Panc1 (cell line): Measurements from ENCODE around the gene NPW. TPM values are rescaled to one million over a fixed set of nuclear protein-coding genes. Genes with fewer than 3 reads are reported as not detected.

Source experiments
- ATAC-seq: fragments of 200-7000 bp; cut with Tn5 transposase; 2 replicates; pipeline ENCODE4 v1.9.1; 2020; ENCODE audit warnings: mild to moderate bottlenecking, moderate library complexity
- BruUV-seq: library from RNA; stranded (reverse); fragments of 400-500 nt; replicated peaks from 2 replicates; lab custom pipeline; 2021; lab: Mats Ljungman, UMichigan
- CTCF ChIA-PET: fragments of 300-600 bp; sonication (Branson Sonifier 250); formaldehyde crosslinking; loops from one replicate; lab custom pipeline; 2022; ENCODE audit warnings: antibody characterized with exemption; lab: Charles Lee
- POLR2A ChIA-PET: fragments of 300-600 bp; sonication (Branson Sonifier 250); formaldehyde crosslinking; loops from one replicate; lab custom pipeline; 2022; ENCODE audit warnings: antibody characterized with exemption; lab: Charles Lee
- DNase-seq: peaks from one replicate; pipeline ENCODE4 v3.0.0-alpha.2; 2010; ENCODE audit warnings: low read depth, low spot score
- H3K27ac ChIP-seq: 2 replicates; pipeline ENCODE4 v1.5.1; 2011; ENCODE audit warnings: mild to moderate bottlenecking, low read length, inconsistent platforms
- H3K27me3 ChIP-seq: fragments of 200-500 bp; sonication (Bioruptor generic); 2 replicates; pipeline ENCODE4 v1.6.0; 2014; ENCODE audit warnings: low read length, inconsistent platforms; ENCODE audit not compliant: control insufficient read depth, insufficient read depth
- H3K36me3 ChIP-seq: fragments of 200-500 bp; sonication (Bioruptor generic); 2 replicates; pipeline ENCODE4 v1.5.1; 2014; ENCODE audit warnings: inconsistent platforms, mild to moderate bottlenecking, low read length, moderate library complexity; ENCODE audit not compliant: control insufficient read depth, insufficient read depth
- H3K4me1 ChIP-seq: 2 replicates; pipeline ENCODE4 v1.5.1; 2011; ENCODE audit warnings: inconsistent platforms, mild to moderate bottlenecking, low read length, moderate library complexity; ENCODE audit not compliant: control insufficient read depth, insufficient read depth
- H3K4me3 ChIP-seq, 2 experiments: 2 replicates each; pipeline ENCODE4 v1.5.1; 2011 to 2012; ENCODE audit warnings: low read depth in 2 of 2, low read length in 2 of 2, mild to moderate bottlenecking in 2 of 2, inconsistent platforms in 1 of 2, moderate library complexity in 1 of 2
- H3K9me3 ChIP-seq: fragments of 200-500 bp; sonication (Bioruptor generic); 2 replicates; pipeline ENCODE4 v1.5.1; 2014; ENCODE audit warnings: low read depth, mild to moderate bottlenecking, inconsistent platforms, low read length, moderate library complexity; ENCODE audit not compliant: control insufficient read depth, insufficient read depth
- POLR2AphosphoS5 ChIP-seq: IDR thresholded peaks from 2 replicates; pipeline ENCODE4 v1.6.1; 2012; ENCODE audit warnings: mild to moderate bottlenecking, low read depth, low read length, moderate library complexity
- SIN3A ChIP-seq: IDR thresholded peaks from 2 replicates; pipeline ENCODE4 v1.6.1; 2012; ENCODE audit warnings: low read depth, mild to moderate bottlenecking, low read length, moderate library complexity, borderline replicate concordance; ENCODE audit not compliant: insufficient read depth
- TCF7L2 ChIP-seq: IDR thresholded peaks from 2 replicates; pipeline ENCODE4 v1.6.1; 2011; ENCODE audit warnings: mild to moderate bottlenecking, low read depth, low read length, inconsistent platforms
- in situ Hi-C: cut with HindIII; loops from 2 replicates; pipeline ENCODE4 v1.10.0; 2016; ENCODE audit warnings: low sequenced_read_pairs, low pct_unique_long_range_greater_than_20kb
- intact Hi-C: fragments of 100-400 bp; cut with micrococcal nuclease; formaldehyde crosslinking; loops from one replicate; pipeline ENCODE4 v1.10.0; 2022; ENCODE audit not compliant: unreplicated experiment
- total RNA-seq: library from RNA; stranded (reverse); gene quantifications from one replicate; pipeline ENCODE4 v1.2.1, GENCODE V29; 2021; ENCODE audit not compliant: unreplicated experiment
- TF ChIP-seq, protein P1 (sequence below): fragments of 450-650 bp; IDR thresholded peaks from 2 replicates; pipeline ENCODE4 v1.5.1; 2017; ENCODE audit warnings: mild to moderate bottlenecking
- TF ChIP-seq, protein P2 (sequence below), 2 experiments: IDR thresholded peaks; 2 replicates each; pipeline ENCODE4 v1.6.1; 2011 to 2012; ENCODE audit warnings: low read depth in 2 of 2, control low read depth in 1 of 2, low read length in 1 of 2, mild to moderate bottlenecking in 1 of 2, moderate library complexity in 1 of 2; ENCODE audit not compliant: insufficient read depth in 1 of 2

NPW gene
- total RNA-seq, 1 experiment from 2014 or later, result 15.3 TPM

DNA sequence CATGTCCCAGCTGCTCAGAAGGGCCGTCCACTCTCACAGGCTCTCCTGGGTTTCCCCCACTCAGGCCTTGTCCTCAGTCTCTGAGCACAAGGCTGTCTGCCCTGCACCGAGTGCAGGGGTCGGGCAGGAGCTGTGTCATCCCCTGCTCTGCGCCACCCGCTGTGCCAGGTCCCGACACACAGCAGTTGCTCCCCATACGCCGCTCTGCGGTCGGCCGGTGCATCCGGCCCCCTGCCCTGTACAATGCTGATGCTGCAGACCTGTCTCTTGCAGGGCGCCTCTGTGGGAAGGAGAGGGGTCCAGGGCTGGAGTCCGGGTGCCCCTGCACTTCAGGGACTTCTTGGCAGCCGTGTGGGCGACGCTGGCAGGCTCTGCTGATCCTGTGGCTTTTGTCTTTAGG lies 34.3 kb downstream of the NPW start:
- ATAC-seq (no peak), DNase-seq (no peak)
- ChIA-PET CTCF (no interaction called here), POLR2A (no interaction called here)
- Histone ChIP-seq H3K9me3 (no peaks in the 10 kb centered on the region), H3K36me3 (no peaks in the 10 kb centered on the region), H3K4me3 (no peak overlapping the region), H3K4me1 (no peaks in the 10 kb centered on the region), H3K27me3 (no peaks in the 10 kb centered on the region), H3K27ac (no peak overlapping the region)
- no TSS peak for BruUV-seq
- intact Hi-C loops, result no loop called here
- in situ Hi-C loops, result no loop called here
- TF ChIP-seq, protein P1, sequence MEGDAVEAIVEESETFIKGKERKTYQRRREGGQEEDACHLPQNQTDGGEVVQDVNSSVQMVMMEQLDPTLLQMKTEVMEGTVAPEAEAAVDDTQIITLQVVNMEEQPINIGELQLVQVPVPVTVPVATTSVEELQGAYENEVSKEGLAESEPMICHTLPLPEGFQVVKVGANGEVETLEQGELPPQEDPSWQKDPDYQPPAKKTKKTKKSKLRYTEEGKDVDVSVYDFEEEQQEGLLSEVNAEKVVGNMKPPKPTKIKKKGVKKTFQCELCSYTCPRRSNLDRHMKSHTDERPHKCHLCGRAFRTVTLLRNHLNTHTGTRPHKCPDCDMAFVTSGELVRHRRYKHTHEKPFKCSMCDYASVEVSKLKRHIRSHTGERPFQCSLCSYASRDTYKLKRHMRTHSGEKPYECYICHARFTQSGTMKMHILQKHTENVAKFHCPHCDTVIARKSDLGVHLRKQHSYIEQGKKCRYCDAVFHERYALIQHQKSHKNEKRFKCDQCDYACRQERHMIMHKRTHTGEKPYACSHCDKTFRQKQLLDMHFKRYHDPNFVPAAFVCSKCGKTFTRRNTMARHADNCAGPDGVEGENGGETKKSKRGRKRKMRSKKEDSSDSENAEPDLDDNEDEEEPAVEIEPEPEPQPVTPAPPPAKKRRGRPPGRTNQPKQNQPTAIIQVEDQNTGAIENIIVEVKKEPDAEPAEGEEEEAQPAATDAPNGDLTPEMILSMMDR, result no peak
- no peak for TF ChIP-seq SIN3A
- TF ChIP-seq, protein P2, sequence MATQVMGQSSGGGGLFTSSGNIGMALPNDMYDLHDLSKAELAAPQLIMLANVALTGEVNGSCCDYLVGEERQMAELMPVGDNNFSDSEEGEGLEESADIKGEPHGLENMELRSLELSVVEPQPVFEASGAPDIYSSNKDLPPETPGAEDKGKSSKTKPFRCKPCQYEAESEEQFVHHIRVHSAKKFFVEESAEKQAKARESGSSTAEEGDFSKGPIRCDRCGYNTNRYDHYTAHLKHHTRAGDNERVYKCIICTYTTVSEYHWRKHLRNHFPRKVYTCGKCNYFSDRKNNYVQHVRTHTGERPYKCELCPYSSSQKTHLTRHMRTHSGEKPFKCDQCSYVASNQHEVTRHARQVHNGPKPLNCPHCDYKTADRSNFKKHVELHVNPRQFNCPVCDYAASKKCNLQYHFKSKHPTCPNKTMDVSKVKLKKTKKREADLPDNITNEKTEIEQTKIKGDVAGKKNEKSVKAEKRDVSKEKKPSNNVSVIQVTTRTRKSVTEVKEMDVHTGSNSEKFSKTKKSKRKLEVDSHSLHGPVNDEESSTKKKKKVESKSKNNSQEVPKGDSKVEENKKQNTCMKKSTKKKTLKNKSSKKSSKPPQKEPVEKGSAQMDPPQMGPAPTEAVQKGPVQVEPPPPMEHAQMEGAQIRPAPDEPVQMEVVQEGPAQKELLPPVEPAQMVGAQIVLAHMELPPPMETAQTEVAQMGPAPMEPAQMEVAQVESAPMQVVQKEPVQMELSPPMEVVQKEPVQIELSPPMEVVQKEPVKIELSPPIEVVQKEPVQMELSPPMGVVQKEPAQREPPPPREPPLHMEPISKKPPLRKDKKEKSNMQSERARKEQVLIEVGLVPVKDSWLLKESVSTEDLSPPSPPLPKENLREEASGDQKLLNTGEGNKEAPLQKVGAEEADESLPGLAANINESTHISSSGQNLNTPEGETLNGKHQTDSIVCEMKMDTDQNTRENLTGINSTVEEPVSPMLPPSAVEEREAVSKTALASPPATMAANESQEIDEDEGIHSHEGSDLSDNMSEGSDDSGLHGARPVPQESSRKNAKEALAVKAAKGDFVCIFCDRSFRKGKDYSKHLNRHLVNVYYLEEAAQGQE (IDR thresholded peaks at IDR 0.05; ENCODE audit: insufficient read depth in 1 of 2, low read depth in 2 of 2, low read length in 1 of 2), result no peak
- no peak for TF ChIP-seq POLR2AphosphoS5
- TF ChIP-seq TCF7L2, result no peak

DNA sequence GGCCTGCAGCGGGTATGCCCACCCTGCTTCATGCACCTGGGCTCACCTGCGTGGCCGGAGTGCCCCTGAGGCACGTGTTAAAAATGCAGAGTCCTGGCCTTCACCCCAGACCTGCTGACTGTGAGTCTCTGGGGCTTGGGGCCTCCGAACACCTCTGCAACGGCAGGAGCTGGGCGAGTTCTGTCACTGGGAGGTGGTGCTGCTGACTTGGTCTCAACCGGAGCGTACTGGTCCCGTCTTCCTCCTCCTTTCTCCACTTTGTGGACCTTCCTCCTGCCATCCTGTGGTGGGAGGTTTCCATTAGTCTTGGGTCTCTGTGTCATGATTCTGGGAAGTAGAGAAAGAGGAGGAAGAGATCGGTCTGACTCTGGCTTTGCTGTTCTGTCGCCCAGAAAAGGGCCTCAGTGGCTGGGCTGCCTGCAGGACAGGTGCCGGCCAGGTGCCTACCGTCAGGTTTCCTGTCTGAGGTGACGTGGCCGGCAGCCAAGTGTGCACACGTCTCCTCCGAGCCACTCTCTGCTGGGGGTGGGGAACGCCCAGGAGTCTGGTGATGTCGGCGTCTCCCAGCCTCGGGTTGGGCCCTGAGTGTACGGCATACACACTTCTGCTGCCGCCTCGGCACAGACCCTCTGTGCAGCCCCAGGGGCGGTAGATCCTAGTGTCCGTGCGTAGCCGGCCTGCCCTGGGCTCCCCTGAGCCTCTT lies 35.1 kb downstream of the NPW start:
- Histone ChIP-seq H3K27ac (no peak overlapping the region), H3K4me1 (no peaks in the 10 kb centered on the region), H3K4me3 (no peak overlapping the region), H3K27me3 (no peaks in the 10 kb centered on the region), H3K9me3 (no peaks in the 10 kb centered on the region), H3K36me3 (no peaks in the 10 kb centered on the region)
- intact Hi-C loops, result no loop called here
- DNase-seq, result no peak
- POLR2A ChIA-PET, result no interaction called here
- no peak for TF ChIP-seq POLR2AphosphoS5
- no peak for TF ChIP-seq TCF7L2
- TF ChIP-seq, protein P2 (IDR thresholded peaks at IDR 0.05; ENCODE audit: insufficient read depth in 1 of 2, low read depth in 2 of 2, low read length in 1 of 2), result no peak
- TF ChIP-seq, protein P1, result no peak
- TF ChIP-seq SIN3A, result no peak
- ATAC-seq, result no peak
- in situ Hi-C loops, result no loop called here
- CTCF ChIA-PET, result no interaction called here
- BruUV-seq, result no TSS peak
